NCI-H2029 (cell line): Measurements from ENCODE around the gene SOCS2.
"Not testable (repeated sequence)": the region's sequence is repeated elsewhere in the genome, so short reads cannot be mapped to it uniquely, and the experiment has no call there.

Experiments used
- DNase-seq: peaks from one replicate; lab custom pipeline; 2025; lab: John Stamatoyannopoulos, UW

Gene SOCS2

GRCh38 chr12:93571925-93572711, at the start of gene SOCS2:
Gene SOCS2, plus strand, starts transcription at chr12:93572675. Its CDS starts 223 bp downstream, at chr12:93572898.
- DNase-seq = no peak

DNA sequence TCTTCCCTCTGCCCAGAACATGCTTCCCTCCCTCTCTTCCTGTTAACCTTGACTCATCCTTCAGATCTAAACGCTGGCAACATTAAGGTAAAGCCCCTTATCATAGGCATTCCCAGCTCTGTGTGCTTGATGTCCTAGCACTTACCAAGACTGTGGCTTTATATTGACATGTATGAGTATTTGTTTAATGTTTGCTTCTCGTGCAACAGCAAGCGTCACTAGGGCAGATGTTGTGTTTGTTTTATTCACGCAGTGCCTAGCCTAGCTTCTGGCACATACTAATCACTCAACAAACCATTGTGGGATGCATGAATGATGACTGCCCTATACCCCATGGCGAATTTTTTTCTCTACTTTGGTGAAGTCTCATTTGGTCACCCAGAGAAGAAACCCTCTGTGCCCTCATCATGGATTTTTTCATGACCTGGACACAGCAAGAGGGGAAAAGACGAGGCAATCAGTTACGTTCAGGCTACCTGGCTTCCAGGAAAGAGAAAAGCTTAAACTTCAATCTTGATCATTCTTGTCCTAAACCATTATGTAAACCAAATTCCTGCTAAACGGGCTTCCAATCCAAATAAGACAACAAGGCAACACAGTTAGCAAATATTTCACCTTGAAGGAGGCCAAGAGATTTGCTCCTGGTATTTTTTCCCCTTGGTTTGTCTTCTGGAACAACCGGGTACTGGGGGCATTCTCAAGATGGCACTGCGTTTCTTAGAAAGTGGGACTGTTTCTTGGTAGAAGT, 47.9 kb upstream of the SOCS2 start:
- DNase-seq = no peak

GRCh38 chr12:93526786-93527428, 45.6 kb upstream of the SOCS2 start:
- no peak for DNase-seq

GRCh38 chr12:93530358-93530757, 42.1 kb upstream of the SOCS2 start:
- DNase-seq = no peak

DNA sequence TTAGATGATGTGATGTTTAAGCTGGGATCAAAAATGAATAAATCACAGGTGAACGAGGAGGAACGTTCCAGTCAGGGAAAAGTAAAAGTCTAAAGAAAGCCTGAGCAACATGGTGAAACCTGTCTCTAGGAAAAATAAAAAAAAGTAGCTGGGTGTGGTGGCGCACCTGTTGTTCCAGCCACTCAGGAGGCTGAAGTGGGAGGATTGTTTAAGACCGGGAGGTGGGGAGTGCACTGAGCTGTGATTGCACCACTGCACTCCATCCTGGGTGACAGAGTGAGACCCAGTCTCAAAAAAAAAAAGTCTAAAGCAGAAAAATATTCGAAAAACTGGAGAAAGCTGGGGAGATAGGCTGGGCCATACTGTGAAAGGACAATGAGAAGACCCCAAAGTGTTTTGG, 39.2 kb upstream of the SOCS2 start:
- no peak for DNase-seq

- no peak for DNase-seq
These were observed 36.2 kb upstream of the SOCS2 start for GRCh38 chr12:93536111-93536765.

DNA sequence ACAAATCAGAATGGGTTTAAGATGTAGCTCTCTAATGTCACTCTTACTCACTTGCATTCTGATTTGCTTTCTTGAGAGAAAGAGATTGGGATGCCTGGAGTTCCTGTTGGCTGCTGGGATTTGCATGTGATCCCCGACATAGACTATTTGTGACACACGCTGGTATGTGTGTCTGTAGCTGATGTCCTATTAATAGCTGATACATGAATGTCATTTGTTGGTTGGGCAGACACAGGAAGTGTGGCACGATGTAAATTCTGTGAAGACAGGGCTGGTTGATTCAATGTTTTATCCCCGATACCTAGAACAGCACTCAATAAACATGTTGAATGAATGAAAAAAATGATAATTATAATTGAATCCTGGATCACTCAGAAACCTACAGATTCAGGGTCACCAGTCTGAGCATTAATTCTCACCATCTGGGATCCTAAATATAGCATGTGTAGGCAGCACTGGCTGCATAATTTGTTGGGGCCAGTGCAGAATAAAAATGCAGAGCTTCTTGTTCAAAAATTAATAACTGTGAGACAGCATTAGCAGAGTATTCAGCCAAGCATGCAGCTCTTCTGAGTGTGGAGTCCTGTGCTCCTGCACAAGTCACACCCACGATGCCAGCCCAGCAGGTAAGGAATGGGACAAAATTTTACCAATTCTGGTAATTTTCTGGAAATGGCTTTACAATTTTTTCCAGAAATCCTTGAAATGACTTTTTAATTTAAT, 35.5 kb upstream of the SOCS2 start:
- no peak for DNase-seq

DNA sequence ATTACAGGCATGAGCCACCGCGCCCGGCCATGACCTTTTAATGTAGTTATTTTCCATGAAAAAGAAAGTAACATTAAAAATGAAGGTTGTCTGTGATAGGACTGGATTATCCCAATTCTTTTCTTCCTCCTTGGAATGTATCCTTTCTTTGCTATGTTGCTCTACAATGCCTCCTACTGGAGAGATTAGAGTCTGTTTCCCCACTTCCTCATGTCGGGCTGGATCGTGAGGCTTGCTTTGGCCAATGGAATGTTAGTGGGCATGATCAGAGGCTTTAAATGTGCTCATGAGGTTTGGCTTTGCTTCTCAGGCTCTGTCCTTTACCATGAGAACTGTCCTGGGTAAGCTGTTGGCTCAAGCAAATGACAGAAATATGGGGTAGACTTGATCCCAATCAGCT, 34.7 kb upstream of the SOCS2 start:
- DNase-seq = no peak

DNA sequence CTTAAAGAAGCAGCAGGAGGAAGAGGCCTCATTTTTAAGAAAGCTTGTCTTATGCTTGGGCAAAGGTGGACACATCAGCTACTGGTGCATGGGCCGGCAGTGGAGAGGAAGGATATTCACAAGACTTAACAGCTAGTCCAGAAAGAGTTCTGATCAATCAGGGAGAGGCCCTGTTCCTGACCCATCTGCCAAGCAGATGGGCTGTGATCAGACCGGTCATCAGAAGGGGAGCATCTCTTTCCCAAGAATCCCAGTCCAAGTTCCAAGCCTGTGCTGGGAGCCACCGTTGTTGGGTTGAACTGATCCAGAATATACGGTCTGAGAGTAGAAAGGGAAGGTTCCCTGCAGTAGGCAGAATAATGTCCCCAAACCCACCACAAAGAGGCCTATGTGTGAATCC, 32.7 kb upstream of the SOCS2 start:
- DNase-seq = no peak

DNA sequence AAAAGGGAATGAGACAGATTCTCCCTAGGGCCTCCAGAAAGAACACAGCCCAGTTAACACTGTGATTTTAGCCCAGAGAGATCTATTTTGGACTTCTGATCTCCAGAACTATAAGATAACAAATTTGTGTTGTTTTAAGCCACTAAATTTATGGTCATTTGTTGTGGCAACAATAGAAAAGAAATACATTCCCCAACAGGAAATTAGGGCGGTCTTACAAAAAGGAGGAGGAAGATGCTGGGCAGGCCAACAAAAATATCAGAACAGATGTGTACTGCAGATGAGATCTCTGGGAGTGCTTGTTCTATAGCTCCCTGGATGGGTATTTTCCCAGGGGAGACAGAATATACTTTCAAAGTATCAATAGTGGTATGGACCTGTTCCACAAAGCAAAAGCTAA, 32.0 kb upstream of the SOCS2 start:
- DNase-seq = no peak

DNA sequence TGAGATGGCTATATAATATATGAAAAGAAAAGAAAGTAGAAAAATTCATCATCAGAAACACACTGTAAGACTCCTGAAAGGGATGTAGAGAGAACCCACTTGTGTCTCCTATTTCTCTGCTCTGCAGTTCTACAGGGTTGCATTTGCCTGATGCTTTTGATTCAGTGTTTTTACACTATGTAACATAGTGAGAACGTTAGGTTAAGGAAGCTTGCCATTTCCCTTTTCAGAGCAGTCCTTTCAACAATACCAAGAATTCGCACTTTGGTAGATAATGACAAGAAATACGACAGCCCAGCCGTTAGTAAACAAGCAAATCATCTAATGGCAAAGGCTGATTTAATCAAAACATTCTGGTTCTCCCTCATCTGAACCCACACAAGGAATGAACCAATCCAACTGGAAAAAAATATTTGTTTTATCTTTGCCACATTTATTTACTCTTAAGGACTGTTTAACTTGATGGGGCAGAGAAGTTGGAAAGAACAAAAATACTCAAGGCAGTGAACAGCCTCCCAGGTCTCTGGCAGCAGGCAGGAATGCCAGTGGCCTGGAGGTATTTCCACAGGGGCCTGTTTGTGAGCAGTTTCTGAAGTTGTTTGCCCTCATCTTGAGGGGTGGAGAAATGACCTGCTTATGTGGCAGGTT, 30.8 kb upstream of the SOCS2 start:
- no peak for DNase-seq

- no peak for DNase-seq
These were observed 24.7 kb upstream of the SOCS2 start for GRCh38 chr12:93547778-93548177.

DNA sequence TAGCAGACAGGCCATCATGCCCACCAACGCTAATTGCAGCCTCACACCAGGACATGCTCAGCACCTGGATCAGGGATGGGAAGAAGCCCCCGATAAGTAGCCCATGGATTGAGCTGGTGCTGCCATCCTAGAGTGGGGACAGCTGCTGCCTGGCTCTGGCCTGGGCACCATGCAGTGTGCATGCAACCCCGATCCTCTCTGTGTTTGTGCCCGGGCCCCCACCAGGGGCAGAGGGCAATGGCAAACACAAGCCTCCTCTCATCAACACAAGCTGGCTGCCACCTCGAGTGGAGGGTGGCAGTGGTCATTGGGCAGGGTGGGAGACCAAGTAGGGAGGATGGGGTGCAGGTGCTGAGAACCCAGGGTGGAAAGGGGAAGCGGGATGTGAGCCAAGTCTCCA, 23.3 kb upstream of the SOCS2 start:
- no peak for DNase-seq

DNA sequence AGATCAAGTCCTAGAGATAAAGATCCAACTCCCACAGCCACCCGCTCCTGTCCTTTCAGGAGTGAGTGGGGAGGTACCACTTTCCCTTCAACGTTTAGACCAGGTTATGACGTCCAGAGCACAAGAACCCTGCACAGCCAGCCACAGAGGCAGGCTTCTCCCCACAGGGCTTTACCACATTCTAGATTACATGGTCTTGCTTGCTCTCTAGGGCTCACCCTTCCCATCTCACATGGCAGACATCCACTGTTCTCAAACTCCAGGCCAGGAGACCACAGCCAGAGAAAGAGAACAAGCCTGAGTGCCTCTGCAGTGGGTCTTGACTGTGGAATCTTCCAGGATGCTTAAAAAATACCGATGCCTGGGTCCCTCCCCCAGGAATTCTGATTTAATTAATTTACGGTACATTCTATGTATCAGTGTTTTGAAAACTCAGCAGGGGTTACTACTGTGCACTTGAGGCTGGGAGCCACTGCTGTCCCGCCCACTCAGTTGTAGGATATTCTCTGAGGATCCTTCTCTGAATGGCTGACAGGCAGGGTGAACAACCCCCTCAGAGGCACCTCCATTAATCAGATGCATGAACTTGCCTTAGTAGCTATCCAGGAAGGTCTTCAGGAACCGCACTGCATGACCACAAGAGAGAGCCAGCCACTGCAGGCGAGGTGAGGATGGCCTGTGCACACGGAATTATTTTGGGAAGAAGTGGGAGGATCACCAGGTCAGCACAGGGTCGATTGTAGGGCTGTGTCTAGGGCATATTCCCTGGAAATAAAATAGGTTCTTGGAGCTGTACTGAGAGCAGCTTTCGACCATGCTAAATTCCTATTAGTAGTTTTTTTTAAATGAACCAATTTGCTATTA, 21.5 kb upstream of the SOCS2 start:
- no peak for DNase-seq

- no peak for DNase-seq
These were observed 20.0 kb upstream of the SOCS2 start for GRCh38 chr12:93552427-93552826.

DNA sequence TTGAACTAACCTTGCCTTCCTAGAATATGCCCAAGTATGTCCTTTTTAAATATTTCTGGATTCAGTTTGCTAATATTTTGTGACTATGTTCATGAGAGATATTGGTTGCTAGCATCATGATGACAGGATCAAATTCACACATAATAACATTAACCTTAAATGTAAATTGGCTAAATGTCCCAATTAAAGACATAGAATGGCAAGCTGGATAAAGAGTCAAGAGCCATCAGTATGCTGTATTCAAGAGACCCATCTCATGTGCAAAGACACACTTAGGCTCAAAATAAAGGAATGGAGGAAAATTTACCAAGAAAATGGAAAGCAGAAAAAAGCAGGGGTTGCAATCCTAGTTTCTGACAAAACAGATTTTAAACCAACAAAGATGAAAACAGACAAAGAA, 14.6 kb upstream of the SOCS2 start:
- not testable (repeated sequence) for DNase-seq

DNA sequence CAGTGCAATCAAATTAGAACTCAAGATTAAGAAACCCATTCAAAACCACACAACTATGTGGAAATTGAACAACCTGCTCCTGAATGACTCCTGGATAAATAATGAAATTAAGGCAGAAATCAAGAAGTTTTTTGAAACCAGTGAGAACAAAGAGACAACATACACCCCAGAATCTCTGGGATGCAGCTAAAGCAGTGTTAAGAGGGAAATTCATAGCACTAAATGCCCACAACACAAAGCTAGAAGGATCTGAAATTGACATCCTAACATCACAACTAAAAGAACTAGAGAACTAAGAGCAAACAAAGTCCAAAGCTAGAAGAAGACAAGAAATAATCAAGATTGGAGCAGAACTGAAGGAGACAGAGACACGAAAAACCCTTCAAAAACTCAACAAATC, 13.8 kb upstream of the SOCS2 start:
- DNase-seq = not testable (repeated sequence)

DNA sequence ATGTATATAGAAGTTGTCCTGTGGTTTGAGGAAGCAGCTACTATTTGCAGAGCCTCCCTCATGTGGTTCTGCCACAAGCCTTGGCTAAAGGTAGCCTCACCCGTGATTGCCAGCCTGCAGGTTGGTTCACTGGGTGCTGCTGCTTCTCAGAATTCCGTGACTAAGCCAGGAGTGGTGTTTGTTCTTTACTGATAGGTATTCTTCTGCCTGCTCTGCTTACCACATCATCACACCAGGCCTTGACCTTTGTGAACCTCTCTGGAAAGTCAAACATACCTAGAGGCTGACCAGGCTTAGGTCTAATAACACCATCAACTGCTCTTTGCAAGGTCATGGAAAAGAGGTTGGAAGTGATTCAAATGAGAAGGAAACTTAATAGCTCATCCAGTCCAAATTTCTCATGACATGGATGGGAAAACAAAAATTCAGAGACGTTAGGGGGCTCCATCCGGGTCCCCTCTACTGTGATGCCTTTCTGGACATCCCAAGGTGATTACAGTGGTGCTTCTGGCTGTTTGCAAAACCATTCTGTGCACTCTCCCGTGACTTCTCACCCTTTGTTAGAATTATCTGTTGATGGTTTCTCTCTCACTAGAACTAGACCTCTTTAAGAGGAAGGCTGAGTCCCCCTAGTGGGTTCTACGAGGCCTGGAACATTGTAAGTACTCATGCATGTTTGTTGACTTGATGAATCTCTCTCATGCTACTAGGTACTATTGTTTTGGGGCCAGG, 8.5 kb upstream of the SOCS2 start:
- DNase-seq = no peak

- DNase-seq = no peak
These were observed 6.7 kb upstream of the SOCS2 start for GRCh38 chr12:93565760-93566159.

- DNase-seq = no peak
These were observed 5.3 kb upstream of the SOCS2 start for GRCh38 chr12:93567174-93567573.
